HG03521 (cell line): ENCODE results near the gene POLE3.
"Not testable (repeated sequence)": the region's sequence is repeated elsewhere in the genome, so short reads cannot be mapped to it uniquely, and the experiment has no call there.

Experiments
- ATAC-seq: cut with Tn5 transposase; IDR thresholded peaks from one replicate; pipeline ENCODE4 v1.9.1; 2021; ENCODE audit warnings: mild to moderate bottlenecking, moderate library complexity; ENCODE audit not compliant: unreplicated experiment

Gene POLE3, protein sequence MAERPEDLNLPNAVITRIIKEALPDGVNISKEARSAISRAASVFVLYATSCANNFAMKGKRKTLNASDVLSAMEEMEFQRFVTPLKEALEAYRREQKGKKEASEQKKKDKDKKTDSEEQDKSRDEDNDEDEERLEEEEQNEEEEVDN

DNA sequence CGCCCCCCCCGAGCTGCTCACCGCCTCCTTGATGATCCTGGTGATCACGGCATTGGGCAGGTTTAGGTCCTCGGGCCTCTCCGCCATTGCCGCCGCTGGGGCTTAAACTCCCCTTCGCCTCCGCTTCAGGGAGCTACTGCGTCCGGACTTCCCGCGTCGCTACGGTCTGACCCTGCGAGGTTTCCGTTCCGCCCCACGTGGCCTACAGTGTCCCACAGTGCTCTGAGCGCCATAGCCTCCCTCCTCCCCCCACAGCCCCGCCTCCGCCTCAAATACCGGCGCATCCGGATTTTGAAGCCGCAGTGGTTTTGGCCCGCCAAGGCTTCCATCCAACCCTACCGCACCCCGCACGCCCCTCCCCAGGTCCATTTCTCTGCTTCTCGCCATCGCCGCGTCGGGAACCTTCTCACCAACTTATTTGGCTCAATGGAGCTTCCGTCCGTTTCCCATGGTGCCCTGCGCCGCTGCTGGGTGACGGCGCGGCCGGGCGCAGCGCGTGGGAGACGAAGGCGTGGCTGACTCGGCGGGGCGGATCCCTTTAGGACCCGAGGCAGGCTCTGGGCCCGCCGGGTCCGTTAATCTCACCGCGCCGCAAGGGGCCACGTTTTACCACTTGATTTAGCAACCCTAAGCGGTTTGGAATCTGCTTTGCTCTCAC is at the start of gene POLE3, which contains the start of gene C9orf43:
TSS of gene POLE3 (minus strand) at position 469 of the 658 bp plus-strand sequence. CDS start at position 87, 382 bp downstream.
TSS of gene C9orf43 (plus strand) at position 541 of the 658 bp plus-strand sequence. CDS start 2,747 bp downstream, outside the sequence.
- ATAC-seq, result peak; percentile 91

DNA sequence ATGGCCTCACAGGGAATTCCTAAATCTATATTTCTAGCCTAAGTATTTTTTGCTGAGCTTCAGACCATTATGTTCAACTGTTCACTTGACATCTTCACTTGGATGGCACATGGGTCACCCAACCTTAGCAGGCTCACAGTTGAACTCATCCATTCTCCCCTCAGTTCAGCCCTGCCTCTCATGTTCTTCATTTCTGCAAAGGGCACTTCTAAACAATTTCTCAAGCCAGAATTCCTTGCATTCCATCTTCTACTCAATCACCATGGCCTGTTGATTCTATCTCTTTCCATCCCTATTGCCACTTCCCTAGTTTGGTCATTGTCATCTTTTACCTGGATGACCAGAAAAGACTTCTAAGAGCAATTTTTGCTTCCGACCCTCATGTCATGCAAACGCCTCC is 45.8 kb upstream of the POLE3 start:
- no peak for ATAC-seq

DNA sequence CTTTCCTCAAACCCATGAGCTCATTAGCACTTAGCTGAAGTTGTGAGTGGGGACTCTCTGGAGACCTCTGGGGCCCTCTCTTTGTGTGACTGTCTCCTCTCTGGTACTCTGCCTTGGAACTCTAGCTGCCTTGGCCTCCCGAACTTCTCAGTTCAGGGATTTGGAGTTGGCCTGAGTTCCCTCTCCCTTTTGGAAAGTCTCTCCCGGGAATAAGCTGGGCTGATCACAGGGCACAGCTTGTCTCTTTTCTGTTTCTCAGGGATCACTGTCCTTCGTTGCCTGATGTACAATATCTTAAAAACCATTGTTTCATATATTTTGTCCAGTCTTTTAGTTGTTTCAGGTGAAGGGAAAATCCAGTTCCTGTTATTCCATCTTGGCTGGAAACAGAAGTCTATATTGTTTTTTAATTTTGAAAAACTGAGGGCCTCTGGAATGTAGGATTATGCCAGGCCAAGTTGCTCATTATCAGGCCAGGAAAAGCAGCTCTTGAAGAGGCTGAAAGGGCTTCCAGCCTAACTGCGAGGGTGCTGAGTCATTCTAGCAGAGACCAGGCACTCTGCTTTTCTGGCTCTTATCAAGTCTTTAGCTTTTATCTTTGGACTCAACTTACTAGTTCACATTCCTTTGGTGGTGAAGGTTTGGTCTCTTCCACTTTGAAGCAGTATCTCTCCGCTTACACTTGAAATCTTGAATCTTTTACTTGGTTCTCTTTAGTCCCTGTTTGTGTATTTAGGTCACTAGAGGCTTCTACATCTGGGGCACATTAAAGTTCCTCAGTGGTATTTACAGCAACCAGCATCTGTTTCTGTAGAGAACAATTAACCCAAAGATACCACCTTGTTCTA is 44.7 kb upstream of the POLE3 start:
- no peak for ATAC-seq

DNA sequence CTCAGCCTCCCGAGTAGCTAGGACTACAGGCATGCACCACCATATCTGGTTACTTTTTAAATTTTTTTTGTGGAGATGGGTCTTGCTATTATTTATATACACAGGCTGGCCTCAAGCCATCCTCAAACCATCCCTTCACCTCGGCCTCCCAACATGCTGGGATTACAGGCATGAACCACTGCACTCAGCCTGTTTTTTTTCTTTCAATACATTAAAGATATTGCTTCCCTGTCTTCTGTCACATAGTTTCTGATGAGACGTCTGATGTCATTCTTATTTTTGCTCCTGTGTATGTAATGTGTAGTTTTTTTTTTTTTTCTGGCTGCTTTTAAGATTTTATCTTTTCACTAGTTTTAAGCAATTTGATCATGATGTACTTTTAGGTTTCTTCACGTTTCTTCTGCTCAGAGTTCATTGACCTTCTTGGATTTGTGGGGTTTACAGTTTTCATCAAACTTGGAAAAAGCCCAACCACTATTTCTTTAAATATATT is 41.7 kb upstream of the POLE3 start:
- no peak for ATAC-seq

DNA sequence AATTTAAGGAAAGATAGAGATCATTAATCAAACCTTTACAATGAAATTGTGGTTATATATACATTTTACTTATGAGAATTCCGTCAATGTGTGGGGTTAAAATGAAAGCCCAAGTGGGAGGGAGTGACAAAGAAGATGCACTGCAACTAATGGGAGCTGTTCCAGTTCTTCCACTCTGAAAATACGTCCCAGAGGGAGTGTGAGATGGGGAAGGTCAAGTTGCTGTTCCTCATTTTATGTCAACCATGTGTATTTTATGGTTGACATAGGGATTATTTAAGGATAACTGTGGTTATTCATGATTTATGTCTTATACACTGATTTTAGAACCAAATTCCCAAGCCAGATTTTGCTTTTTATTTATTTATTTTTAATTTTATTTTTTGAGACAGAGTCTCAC is 38.9 kb upstream of the POLE3 start:
- no peak for ATAC-seq

DNA sequence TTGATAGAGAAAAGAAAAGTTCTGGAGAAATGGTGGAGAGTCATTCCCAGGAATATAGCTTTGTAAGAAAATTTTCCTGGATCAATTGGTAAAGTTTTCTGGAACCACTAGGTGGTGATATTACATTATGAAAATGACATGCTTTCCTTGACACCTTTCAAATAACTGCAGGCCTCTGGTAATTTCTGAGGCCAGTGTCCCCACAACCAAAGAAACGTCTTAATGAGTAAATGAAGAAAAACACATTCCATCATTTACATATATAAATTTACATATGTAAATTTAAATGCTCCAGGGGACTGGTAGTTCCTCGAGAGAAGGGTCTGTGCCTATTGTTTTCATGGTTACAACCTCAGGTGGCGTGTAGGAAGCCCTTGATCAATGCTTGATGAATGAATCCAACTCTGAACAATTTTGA is 35.9 kb upstream of the POLE3 start:
- no peak for ATAC-seq

DNA sequence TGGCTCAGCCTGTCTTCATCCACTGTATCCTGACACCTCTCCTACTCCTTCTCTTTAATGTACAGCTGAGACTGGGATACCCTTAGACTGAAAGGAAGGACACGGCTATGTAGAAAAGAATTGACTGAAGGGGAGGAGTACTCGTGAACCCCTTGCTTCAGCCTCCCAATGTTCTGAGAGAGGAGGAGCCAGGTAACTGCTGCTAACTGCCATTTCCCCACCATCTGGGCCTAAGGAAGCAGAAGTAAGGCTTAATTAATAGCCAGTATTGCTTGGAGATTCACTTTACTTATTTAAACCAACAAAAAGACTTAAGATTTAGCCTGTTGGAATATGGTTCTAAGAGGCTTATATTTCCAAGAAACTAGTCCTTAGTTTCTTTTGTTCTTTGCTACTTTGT is 34.3 kb upstream of the POLE3 start:
- ATAC-seq, result no peak

DNA sequence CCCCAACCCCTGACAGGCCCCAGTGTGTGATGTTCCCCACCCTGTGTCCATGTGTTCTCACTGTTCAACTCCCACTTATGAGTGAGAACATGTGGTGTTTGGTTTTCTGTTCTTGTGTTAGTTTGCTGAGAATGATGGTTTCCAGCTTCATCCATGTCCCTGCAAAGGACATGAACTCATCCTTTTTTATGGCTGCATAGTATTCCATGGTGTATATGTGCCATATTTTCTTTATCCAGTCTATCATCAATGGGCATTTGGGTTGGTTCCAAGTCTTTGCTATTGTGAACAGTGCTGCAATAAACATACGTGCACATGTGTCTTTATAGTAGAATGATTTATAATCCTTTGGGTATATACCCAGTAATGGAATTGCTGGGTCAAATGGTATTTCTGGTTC is 27.2 kb upstream of the POLE3 start:
- ATAC-seq, result not testable (repeated sequence)

DNA sequence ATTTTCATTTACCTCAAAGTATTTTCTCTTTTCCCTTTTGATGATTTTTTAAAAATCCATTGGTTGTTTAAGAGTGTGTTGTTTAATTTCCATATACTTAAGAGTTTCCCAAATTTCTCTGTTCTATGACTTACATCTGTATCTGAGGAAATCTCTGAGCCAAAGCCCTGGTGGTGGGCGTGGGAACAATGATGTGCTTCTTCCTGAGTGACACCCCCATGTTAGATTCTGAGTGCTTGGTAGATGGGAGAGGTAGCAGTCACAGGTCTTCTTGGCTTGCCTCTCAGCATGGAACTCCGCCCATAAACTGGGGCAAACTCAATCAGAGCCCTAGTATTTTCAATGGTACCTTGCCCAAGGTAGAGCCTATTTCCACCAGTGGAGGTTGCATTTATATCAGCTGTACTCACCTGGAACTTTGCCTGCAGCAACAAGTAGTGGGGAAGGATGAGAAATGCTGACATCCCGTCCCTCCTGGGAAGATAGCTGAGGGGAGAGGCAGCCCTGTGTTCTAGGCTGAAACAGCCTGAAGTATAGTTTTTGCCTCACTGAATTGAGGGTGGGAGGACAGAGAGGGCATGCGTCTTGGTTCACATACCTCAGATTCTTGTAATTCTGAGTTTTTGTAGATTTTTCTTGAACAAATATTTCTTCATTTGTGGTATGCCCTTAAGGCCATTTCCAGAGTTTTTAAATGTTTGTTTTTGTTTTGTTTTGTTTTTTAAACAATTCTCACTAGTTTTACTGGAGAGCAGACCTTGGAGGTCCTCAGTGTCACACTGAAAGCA is 26.4 kb upstream of the POLE3 start:
- ATAC-seq, result no peak

DNA sequence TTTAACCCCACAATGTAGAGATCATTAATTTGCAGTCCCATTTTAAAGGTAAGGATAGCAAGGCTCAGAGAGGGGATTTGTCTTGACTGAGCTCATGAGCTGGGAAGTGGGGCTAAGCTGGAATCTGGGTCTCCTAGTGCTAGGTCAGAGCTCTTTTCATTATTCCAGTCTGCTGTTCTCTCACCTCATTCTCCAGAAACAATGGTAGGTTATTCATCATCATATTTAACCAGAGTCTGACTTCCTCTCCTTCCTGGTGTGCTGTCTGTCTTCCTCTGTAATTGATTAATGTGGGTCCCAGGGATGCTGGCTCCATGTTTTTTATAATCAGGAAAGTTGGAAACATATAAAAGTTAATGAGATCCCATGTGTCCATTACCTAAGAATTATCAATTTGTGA is 20.7 kb upstream of the POLE3 start:
- ATAC-seq, result no peak

DNA sequence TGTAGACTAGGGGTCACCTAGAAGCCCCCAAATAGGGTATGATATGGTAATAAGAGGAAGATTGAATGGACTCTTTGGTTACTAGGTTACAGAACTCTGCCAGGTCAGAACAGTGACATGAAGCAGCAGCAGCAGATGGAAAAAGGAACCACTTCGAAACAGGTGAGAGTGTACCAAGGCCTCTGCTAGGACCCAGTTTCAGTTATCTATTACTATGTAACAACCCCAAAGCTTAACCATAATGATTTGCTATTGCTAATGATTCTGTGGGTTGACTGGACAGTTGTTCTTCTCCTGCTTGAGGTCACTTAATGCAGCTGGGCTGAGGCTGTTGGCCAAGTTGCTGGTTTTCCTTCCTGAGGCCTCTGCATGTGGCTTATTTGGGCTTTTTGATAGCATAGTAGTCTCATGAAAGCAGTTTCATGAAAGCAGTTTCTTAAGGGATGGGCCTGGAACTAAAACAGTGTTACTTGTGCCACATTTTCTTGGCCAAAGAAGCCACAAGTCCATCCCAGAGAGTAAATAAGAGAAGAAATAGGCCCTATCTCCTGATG is 17.7 kb upstream of the POLE3 start:
- no peak for ATAC-seq

DNA sequence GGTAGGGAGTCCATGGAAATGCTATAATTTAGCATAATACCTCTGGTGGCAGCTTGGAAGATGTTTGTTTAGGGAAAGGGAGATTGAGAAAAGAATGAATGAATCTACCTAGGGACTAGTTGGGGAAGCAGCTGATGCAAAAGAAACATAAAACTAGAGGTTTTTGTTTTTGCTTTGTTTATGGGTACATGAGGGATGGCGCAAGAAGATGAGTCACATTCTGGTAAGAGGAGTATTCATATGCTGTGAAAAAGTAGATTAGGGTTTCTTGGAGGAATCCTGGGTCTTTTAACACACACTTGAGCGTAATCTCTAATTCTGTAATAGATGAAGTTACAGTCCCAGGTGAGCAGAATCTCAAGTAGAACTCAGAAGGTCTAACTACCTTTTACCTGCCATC is 17.2 kb upstream of the POLE3 start:
- ATAC-seq, result no peak

DNA sequence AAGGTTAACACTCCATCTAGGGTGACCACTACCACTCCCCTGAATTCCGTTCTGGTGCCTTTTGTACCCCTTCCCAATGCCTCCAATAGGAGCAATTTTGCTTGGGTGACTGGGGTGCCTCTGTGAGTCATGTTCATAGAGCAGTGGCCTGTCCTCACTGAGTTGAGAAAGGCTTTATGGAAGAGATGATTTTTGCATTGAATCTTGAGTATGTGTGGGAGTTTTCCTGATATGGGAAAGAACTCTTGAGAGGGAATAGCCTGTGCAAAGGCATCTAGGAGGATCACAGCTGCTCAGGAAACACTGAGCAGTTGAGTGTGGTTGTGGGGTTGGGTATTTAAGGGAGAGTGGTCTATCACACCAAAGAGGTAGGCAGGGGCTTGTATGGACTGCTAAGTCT is 16.2 kb upstream of the POLE3 start:
- no peak for ATAC-seq

DNA sequence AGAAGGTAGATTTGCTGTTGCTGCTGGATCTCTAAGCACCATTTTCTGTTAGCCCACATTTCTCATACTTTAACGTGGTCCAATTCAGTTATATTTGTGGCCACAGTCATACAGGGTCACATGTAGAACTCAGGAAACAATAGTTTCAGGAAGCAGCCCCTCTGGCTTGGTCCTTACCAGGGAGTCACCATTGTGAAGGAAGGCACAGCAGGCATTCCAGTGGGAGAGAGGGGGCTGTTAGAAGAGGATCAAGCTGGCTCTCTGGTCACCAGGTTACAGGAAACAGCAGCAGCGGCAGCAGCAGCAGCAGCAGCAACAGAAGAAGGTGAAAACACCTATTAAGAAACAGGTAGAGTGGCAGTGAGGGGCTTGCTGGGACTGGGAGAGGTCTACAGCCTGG is 14.6 kb upstream of the POLE3 start:
- ATAC-seq, result no peak

DNA sequence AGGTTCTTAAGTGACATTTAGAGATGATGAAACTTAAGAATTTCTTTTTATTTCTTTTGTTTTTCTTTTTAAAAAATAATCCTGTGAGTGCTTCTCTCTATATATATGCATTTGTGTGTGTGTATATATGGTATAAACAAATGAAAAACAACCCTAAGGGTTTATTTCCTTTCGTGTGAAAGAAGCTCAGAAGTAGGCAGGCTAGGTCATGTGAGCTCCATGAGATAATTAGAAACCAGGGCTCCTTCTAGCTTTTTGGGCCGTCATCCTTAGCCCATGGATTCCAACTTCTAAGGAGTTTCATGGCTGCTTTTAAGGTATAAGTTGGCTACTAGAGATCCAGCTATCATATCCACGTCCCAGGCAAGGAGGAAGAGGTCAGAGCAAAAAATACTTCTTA is 11.3 kb upstream of the POLE3 start:
- ATAC-seq, result no peak

DNA sequence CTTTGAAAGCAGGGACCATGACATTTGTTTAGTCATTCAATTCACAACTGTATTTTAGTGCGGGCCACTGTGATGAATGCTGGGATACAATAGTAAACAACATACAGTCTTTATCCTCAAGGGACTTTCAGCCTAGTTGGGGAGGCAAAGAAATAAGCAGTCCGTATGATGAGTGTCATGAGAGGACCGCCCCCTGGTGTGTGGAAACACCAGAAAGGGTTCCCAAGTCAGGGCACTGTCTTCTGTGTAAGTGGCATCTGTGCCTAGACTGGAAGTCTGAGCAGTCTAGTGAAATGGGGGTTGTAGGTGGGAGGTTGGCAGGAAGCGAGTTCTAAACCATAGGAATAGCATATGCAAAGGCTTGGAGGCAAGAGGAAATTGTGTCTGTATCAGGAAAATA is 6.9 kb upstream of the POLE3 start:
- no peak for ATAC-seq

DNA sequence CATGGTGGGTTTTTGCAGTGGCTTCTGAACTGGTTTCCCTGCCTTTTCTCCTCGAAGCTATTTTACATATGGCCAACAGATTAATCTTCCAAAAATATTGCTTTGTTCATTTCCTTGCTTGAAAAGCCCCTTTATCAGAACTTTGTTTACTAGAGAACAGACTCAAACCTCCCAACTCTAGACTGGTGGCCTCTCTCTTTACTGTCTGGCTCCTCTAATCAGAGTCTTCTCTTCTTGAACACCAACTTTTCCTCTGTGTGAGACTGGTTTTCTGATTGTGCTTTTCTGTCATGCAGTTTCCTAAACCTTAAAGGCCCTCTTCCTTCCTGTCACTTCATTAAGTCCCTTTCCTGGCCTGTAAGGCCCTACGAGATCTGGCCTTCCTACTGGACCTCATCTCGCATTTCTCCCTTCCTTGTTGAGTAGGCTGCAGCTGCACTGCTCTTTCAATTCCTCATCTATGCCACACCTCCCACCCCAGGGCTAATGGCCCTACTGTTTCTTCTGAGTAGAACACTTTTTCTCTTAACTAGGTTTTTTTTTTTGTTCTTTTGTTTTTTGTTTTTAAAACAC is 5.8 kb upstream of the POLE3 start:
- peak; percentile 93 for ATAC-seq

DNA sequence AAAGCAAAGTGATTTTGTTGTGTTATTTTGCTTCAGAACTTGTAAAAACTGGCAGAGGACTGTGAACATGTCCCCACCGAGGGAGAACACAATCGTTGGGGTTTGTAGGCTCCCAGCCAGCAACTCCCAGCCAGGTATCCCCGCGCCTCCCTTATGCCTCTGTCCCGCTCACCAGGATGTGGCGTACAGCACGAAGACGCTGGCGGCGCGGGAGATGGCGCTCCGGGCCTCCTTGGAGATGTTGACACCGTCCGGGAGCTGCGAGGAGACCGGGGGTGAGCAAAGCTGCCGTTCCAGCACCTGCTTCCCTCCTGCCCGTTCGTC is 630 bp downstream of the POLE3 start:
- no peak for ATAC-seq

DNA sequence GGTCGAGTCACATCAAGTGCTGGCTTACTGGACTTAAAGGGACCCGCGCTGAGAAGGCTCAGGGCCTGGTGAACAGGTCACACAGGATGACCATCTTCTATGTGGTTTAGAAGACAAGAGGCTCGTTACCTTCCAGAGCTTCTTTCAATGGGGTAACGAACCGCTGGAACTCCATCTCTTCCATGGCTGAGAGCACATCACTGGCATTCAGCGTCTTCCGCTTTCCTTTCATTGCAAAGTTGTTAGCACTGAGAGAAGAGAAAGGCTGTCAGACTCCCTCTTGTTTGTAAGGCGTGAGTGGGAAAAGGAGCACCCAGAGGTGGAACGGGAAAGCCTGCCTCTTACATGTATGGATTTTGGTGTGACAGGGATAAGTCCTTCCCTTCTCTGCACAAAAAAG is 994 bp downstream of the POLE3 start:
- ATAC-seq, result no peak

DNA sequence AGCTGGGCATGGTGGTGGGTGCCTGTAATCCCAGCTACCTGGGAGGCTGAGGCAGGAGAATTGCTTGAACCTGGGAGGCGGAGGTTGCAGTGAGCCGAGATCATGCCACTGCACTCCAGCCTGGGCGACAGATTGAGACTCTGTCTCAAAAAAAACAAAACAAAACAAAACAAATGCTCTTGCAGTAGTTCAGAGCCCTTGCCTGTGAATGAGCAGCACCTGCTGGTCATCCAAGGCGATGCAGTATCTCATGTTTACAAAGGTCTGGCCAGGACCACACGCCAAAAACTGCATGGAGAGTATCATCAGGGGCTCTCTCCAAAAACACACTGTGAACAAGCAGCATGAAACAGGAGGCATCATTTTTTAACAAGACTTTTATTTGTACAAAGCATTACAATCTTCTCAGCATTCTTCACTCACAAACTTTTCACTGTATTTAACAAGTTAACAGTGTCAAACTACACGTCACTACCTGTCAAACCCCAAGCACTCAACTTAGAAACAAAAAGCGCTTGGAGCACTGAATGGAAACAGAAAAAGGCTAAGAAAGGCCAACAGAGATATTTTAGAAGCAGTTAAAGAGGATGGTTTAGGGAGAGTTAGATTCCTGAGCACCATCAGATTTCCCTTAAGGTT is 3.5 kb downstream of the POLE3 start:
- ATAC-seq, result peak; percentile 21
